ENCODE data around the gene NDUFS8.

GRCh38 chr11:68020575-68020974, 9.9 kb upstream of the NDUFS8 start:
- TF ChIP-seq CTCF (conservative IDR thresholded peaks at IDR 0.05; ENCODE audit: low read length), result no peak
- TF ChIP-seq EZH2phosphoT487 (IDR thresholded peaks at IDR 0.05; ENCODE audit: borderline replicate concordance), result no peak
